SU-DHL-6 (cell line): ENCODE results near the gene ITGB4.
"Not testable (repeated sequence)": the region's sequence is repeated elsewhere in the genome, so short reads cannot be mapped to it uniquely, and the experiment has no call there.

Experiments
- H2AFZ ChIP-seq: fragments of 200-600 bp; sonication (generic); 2 replicates; pipeline ENCODE4 v1.6.1; 2014; ENCODE audit warnings: low read depth, mild to moderate bottlenecking, moderate library complexity, mixed read lengths, antibody characterized with exemption, low read length; ENCODE audit not compliant: severe bottlenecking
- H3F3A ChIP-seq: fragments of 200-600 bp; shearing (Covaris generic); 2 replicates; pipeline ENCODE4 v1.6.0; 2016; ENCODE audit warnings: antibody characterized with exemption, mild to moderate bottlenecking; ENCODE audit not compliant: insufficient read depth
- H3K27ac ChIP-seq: fragments of 200-600 bp; sonication (generic); 2 replicates; pipeline ENCODE4 v1.5.1; 2016; ENCODE audit warnings: low read depth, mild to moderate bottlenecking, low read length, moderate library complexity, mixed read lengths
- H3K27me3 ChIP-seq: fragments of 200-600 bp; sonication (generic), shearing (Covaris generic); 2 replicates; pipeline ENCODE4 v1.6.0; 2014; ENCODE audit warnings: mild to moderate bottlenecking, low read length
- H3K36me3 ChIP-seq: fragments of 200-600 bp; sonication (generic); 2 replicates; pipeline ENCODE4 v1.6.1; 2014; ENCODE audit warnings: mild to moderate bottlenecking, low read length, mixed read lengths
- H3K4me2 ChIP-seq: fragments of 300-600, 200-600 bp; shearing (Covaris generic), sonication (generic); 2 replicates; pipeline ENCODE4 v1.6.0; 2014; ENCODE audit warnings: low read length, low read depth, mild to moderate bottlenecking; ENCODE audit not compliant: poor library complexity, severe bottlenecking
- H3K4me3 ChIP-seq: fragments of 200-600 bp; sonication (generic); 2 replicates; pipeline ENCODE4 v1.5.1; 2014; ENCODE audit warnings: antibody characterized with exemption, low read length, mild to moderate bottlenecking, mixed read lengths; ENCODE audit not compliant: insufficient read depth, poor library complexity, severe bottlenecking
- H3K79me2 ChIP-seq: fragments of 200-600 bp; sonication (generic); 2 replicates; pipeline ENCODE4 v1.6.1; 2014; ENCODE audit warnings: mild to moderate bottlenecking, low read length, moderate library complexity; ENCODE audit not compliant: insufficient read depth
- H3K9ac ChIP-seq: fragments of 200-600 bp; sonication (generic); 2 replicates; pipeline ENCODE4 v1.7.0; 2014; ENCODE audit warnings: mild to moderate bottlenecking, low read length
- H3K9me2 ChIP-seq: fragments of 200-600 bp; sonication (generic); replicated peaks from 2 replicates; pipeline ENCODE4 v1.6.1; 2014; ENCODE audit warnings: low read length; ENCODE audit not compliant: insufficient read depth
- H3K9me3 ChIP-seq: fragments of 200-600 bp; sonication (generic); 2 replicates; pipeline ENCODE4 v1.6.1; 2014; ENCODE audit warnings: low read length, mixed read lengths; ENCODE audit not compliant: insufficient read depth
- H4K20me1 ChIP-seq: fragments of 200-600 bp; sonication (generic); 2 replicates; pipeline ENCODE4 v1.6.1; 2014; ENCODE audit warnings: low read depth, mild to moderate bottlenecking, antibody characterized with exemption, low read length, moderate library complexity, mixed read lengths
- CTCF ChIP-seq: fragments of 200-600 bp; sonication (generic); IDR thresholded peaks from one replicate; pipeline ENCODE4 v1.5.1; 2017; ENCODE audit warnings: antibody characterized with exemption, mild to moderate bottlenecking, low read length, moderate library complexity; ENCODE audit not compliant: insufficient read depth, poor library complexity, severe bottlenecking
- EZH2phosphoT487 ChIP-seq: fragments of 200-600 bp; sonication (generic), shearing (Covaris generic); conservative IDR thresholded peaks from 2 replicates; pipeline ENCODE4 v1.6.1; 2018; ENCODE audit warnings: mild to moderate bottlenecking, antibody characterized with exemption, low read length, moderate library complexity, mixed read lengths

ITGB4 gene

GRCh38 chr17:75757086-75757681 lies 35.9 kb downstream of the ITGB4 start:
- no peak overlapping the region for H3K4me2 ChIP-seq
- H3K9me3 ChIP-seq: no peaks in the 10 kb centered on the region

DNA sequence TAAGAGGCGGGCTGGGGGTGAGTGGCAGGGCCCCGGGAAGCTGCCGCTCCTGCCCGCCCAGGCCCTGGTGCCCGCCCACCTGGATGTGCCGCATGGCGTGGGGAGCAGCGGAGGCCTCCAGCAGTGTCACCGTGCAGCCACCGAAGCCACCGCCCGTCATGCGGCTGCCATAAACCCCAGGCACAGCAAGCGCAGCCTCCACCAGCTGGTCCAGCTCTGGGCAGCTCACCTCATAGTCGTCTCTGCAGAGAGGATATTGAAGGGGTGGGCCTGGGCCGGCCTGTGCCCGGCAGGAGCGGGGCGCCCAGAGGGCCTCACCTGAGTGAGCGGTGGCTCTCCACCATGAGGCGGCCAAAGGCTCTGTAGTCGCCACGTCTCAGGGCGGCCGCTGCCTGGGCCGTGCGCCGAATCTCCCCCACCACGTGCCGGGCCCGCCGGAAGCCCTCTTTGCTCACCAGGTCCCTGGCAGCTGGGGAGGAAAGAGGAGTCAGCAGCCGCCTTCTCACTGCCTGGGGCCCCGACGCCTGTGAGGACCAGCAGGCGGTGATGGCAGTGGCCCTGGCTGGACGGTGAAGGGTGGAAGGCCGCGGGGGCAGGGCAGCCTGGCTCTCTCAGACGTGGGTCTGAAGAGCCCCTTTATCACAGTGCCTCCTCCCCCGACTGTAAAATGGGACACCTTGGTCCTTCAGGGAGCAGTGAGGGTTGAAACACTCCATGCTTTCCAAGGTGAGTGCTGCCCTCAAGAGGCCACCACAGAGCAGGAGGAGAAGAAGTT lies 37.1 kb downstream of the ITGB4 start:
- no peak overlapping the region for H3K9ac ChIP-seq
- no peak overlapping the region for H3K4me2 ChIP-seq
- no peaks in the 10 kb centered on the region for H3K79me2 ChIP-seq
- no peaks in the 10 kb centered on the region for H4K20me1 ChIP-seq
- H3K9me3 ChIP-seq: no peaks in the 10 kb centered on the region
- H3K27ac ChIP-seq: no peak overlapping the region
- H3F3A ChIP-seq: no peaks in the 10 kb centered on the region
- no peaks in the 10 kb centered on the region for H3K9me2 ChIP-seq
- TF ChIP-seq EZH2phosphoT487 (no peak), CTCF (peak; percentile 23)
- no peaks in the 10 kb centered on the region for H3K27me3 ChIP-seq
- no peak overlapping the region for H2AFZ ChIP-seq
- no peaks in the 10 kb centered on the region for H3K36me3 ChIP-seq
- H3K4me3 ChIP-seq: no peak overlapping the region

More at GRCh38 chr17:75757086-75757681, 35.9 kb downstream of the ITGB4 start:
- no peaks in the 10 kb centered on the region for H3K9me2 ChIP-seq
- TF ChIP-seq EZH2phosphoT487 (no peak), CTCF (no peak)
- no peak overlapping the region for H3K4me3 ChIP-seq
- no peaks in the 10 kb centered on the region for H4K20me1 ChIP-seq
- H3K9ac ChIP-seq: no peak overlapping the region
- H3F3A ChIP-seq: peaks cover 4% of the 10 kb centered on the region; the same call in 1 of the 2 replicates
- H3K36me3 ChIP-seq: no peaks in the 10 kb centered on the region
- no peaks in the 10 kb centered on the region for H3K27me3 ChIP-seq
- no peak overlapping the region for H3K27ac ChIP-seq
- no peaks in the 10 kb centered on the region for H3K79me2 ChIP-seq
- H2AFZ ChIP-seq: no peak overlapping the region

DNA sequence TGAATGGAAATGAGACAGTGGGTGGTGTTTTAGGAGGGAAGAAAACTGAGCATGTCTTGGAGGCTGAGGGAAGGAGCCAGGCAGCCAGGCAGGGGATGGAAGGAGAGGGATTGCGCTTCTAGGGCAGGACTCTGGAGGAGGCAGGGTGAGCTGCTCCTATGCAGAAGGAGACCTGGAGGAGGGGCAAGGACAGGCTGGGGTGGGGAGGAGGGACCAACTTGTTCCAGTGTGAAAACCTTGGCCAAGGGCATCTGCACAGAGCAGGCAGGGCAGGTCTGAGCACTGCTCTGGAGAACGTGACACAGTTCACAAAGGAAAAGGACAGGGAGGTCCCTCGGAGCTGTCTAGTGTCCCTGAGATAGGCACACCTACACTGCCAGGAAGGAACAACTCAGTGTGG lies 38.2 kb downstream of the ITGB4 start:
- no peaks in the 10 kb centered on the region for H3K9me2 ChIP-seq
- H3K9ac ChIP-seq: no peak overlapping the region
- no peak overlapping the region for H3K27ac ChIP-seq
- H4K20me1 ChIP-seq: no peaks in the 10 kb centered on the region
- H3K36me3 ChIP-seq: no peaks in the 10 kb centered on the region
- no peaks in the 10 kb centered on the region for H3K9me3 ChIP-seq
- no peak overlapping the region for H2AFZ ChIP-seq
- no peaks in the 10 kb centered on the region for H3K27me3 ChIP-seq
- no peak overlapping the region for H3K4me3 ChIP-seq
- no peak for TF ChIP-seq CTCF
- no peak for TF ChIP-seq EZH2phosphoT487
- no peaks in the 10 kb centered on the region for H3K79me2 ChIP-seq
- no peak overlapping the region for H3K4me2 ChIP-seq
- H3F3A ChIP-seq: no peaks in the 10 kb centered on the region

DNA sequence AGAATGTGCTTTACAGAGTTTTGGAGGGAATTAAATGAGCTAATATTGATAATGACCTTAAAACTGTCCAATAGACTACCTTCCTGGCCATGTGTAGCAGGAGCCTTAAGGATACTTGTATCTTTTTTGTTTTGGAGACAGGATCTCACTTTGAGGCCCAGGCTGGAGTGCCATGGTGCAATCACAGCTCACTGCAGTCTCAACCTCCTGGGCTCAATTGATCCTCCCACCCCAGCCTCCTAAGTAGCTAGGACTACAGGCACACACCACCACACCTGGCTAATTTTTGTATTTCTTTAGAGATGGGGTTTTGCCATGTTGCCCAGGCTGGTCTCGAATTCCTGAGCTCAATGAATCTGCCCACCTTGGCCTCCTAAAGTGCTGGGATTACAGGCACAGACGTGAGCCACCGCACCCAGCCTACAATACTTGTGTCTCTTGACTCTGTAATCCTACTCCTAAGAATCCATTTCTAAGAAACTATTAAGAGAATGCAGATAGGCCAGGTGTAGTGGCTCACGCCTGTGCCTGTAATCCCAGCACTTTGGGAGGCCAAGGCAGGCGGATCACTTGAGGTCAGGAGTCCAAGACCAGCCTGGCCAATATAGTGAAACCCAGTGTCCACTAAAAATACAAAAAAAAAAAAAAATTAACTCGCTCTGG lies 38.9 kb downstream of the ITGB4 start:
- not testable (repeated sequence) for H3K27ac ChIP-seq, H4K20me1 ChIP-seq, H3K36me3 ChIP-seq, H3F3A ChIP-seq, H3K4me3 ChIP-seq, H3K27me3 ChIP-seq, H3K9ac ChIP-seq, H2AFZ ChIP-seq, H3K9me2 ChIP-seq, H3K79me2 ChIP-seq, H3K9me3 ChIP-seq, H3K4me2 ChIP-seq
